ENCODE measurements around the gene GPR137C.
A peak's percentile ranks its signal among the peaks of the same experiment; 100 is the strongest.

Gene GPR137C

GRCh38 chr14:52552063-52552988, at the start of gene GPR137C, which contains the start of gene TXNDC16:
Gene GPR137C (plus strand): TSS chr14:52552836. CDS start chr14:52553148, 312 bp downstream.
Gene TXNDC16 (minus strand): TSS chr14:52552505. CDS start chr14:52543557, 8,948 bp downstream.
- in situ Hi-C loops (cut with HindIII; ENCODE audit: low pct_ligation_motif_present, low pct_unique_long_range_greater_than_20kb, low sequenced_read_pairs): no loop called here
- peak; percentile 99 for DNase-seq

- in situ Hi-C loops (cut with HindIII; ENCODE audit: low pct_ligation_motif_present, low pct_unique_long_range_greater_than_20kb, low sequenced_read_pairs): no loop called here
Measured at GRCh38 chr14:52513249-52513648, 39.4 kb upstream of the GPR137C start.

GRCh38 chr14:52514046-52514811, 38.4 kb upstream of the GPR137C start:
- in situ Hi-C loops (cut with HindIII; ENCODE audit: low pct_ligation_motif_present, low pct_unique_long_range_greater_than_20kb, low sequenced_read_pairs): no loop called here
- DNase-seq: no peak

More at GRCh38 chr14:52513249-52513648, 39.4 kb upstream of the GPR137C start:
- DNase-seq: no peak

- DNase-seq: no peak
- in situ Hi-C loops (cut with HindIII; ENCODE audit: low pct_ligation_motif_present, low pct_unique_long_range_greater_than_20kb, low sequenced_read_pairs): no loop called here
Measured at GRCh38 chr14:52522033-52522432, 30.6 kb upstream of the GPR137C start.

GRCh38 chr14:52522581-52523345, 29.9 kb upstream of the GPR137C start:
- DNase-seq: no peak
- in situ Hi-C loops (cut with HindIII; ENCODE audit: low pct_ligation_motif_present, low pct_unique_long_range_greater_than_20kb, low sequenced_read_pairs): no loop called here

- in situ Hi-C loops (cut with HindIII; ENCODE audit: low pct_ligation_motif_present, low pct_unique_long_range_greater_than_20kb, low sequenced_read_pairs): no loop called here
- DNase-seq: no peak
Measured at GRCh38 chr14:52527052-52527451, 25.6 kb upstream of the GPR137C start.

GRCh38 chr14:52531481-52531880, 21.2 kb upstream of the GPR137C start:
- no peak for DNase-seq
- in situ Hi-C loops (cut with HindIII; ENCODE audit: low pct_ligation_motif_present, low pct_unique_long_range_greater_than_20kb, low sequenced_read_pairs): no loop called here

- in situ Hi-C loops (cut with HindIII; ENCODE audit: low pct_ligation_motif_present, low pct_unique_long_range_greater_than_20kb, low sequenced_read_pairs): no loop called here
- no peak for DNase-seq
Measured at GRCh38 chr14:52536269-52536668, 16.4 kb upstream of the GPR137C start.

GRCh38 chr14:52538623-52539022, 14.0 kb upstream of the GPR137C start:
- in situ Hi-C loops (cut with HindIII; ENCODE audit: low pct_ligation_motif_present, low pct_unique_long_range_greater_than_20kb, low sequenced_read_pairs): no loop called here
- no peak for DNase-seq

GRCh38 chr14:52545584-52546317, 6.9 kb upstream of the GPR137C start:
- DNase-seq: no peak
- in situ Hi-C loops (cut with HindIII; ENCODE audit: low pct_ligation_motif_present, low pct_unique_long_range_greater_than_20kb, low sequenced_read_pairs): no loop called here

- no peak for DNase-seq
- in situ Hi-C loops (cut with HindIII; ENCODE audit: low pct_ligation_motif_present, low pct_unique_long_range_greater_than_20kb, low sequenced_read_pairs): no loop called here
Measured at GRCh38 chr14:52546318-52546670, 6.3 kb upstream of the GPR137C start.

GRCh38 chr14:52547027-52547426, 5.6 kb upstream of the GPR137C start:
- in situ Hi-C loops (cut with HindIII; ENCODE audit: low pct_ligation_motif_present, low pct_unique_long_range_greater_than_20kb, low sequenced_read_pairs): no loop called here
- DNase-seq: no peak

- no peak for DNase-seq
- in situ Hi-C loops (cut with HindIII; ENCODE audit: low pct_ligation_motif_present, low pct_unique_long_range_greater_than_20kb, low sequenced_read_pairs): no loop called here
Measured at GRCh38 chr14:52547526-52547925, 5.1 kb upstream of the GPR137C start.

GRCh38 chr14:52550661-52551060, 2.0 kb upstream of the GPR137C start:
- in situ Hi-C loops (cut with HindIII; ENCODE audit: low pct_ligation_motif_present, low pct_unique_long_range_greater_than_20kb, low sequenced_read_pairs): no loop called here
- DNase-seq: no peak

- DNase-seq: no peak
- in situ Hi-C loops (cut with HindIII; ENCODE audit: low pct_ligation_motif_present, low pct_unique_long_range_greater_than_20kb, low sequenced_read_pairs): no loop called here
Measured at GRCh38 chr14:52551205-52551604, 1.4 kb upstream of the GPR137C start.

GRCh38 chr14:52551696-52552062, 957 bp upstream of the GPR137C start:
- peak; percentile 33 for DNase-seq

GRCh38 chr14:52553002-52553670, 500 bp downstream of the GPR137C start:
- peak; percentile 11 for DNase-seq
- in situ Hi-C loops (cut with HindIII; ENCODE audit: low pct_ligation_motif_present, low pct_unique_long_range_greater_than_20kb, low sequenced_read_pairs): no loop called here

More at GRCh38 chr14:52551696-52552062, 957 bp upstream of the GPR137C start:
- in situ Hi-C loops (cut with HindIII; ENCODE audit: low pct_ligation_motif_present, low pct_unique_long_range_greater_than_20kb, low sequenced_read_pairs): no loop called here
